GM12874 (cell line): Measurements from ENCODE around the gene PIK3C2B.

ENCODE experiments used
- CTCF ChIP-seq: IDR thresholded peaks from 2 replicates; pipeline ENCODE4 v1.5.1; 2011; ENCODE audit warnings: low read depth, mild to moderate bottlenecking, control low read depth, low read length, moderate library complexity; ENCODE audit not compliant: insufficient read depth

PIK3C2B gene

DNA sequence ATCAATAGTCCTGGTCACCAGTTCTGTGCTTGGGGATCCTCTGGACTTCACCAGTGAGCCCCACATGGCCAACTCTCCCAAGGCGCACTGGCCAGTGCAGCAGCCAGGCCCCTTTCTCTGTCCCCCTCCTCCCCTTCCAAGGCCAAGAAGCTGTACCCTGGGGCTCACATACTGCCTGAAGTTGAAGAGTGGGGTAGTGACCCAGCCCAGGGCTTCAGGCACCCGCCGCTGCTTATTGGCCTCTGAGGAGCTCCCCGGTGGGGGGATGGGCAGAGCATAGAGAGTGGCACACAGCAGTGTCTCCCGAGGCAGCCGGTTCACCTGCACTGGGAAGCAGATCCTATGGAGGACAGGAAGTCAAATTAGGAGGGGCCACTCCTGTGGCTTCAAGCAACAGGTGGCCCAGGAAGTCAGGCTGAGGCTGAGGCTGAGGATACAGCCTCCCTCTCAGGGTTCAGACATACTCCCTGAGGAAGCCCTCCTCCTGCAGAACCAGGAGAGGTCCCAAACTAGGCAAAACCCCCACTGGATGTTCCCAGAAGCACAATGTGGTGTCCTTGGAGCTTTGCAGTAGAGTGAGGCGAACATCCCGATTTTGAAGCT lies 44.8 kb downstream of the PIK3C2B start:
- no peak for TF ChIP-seq CTCF

DNA sequence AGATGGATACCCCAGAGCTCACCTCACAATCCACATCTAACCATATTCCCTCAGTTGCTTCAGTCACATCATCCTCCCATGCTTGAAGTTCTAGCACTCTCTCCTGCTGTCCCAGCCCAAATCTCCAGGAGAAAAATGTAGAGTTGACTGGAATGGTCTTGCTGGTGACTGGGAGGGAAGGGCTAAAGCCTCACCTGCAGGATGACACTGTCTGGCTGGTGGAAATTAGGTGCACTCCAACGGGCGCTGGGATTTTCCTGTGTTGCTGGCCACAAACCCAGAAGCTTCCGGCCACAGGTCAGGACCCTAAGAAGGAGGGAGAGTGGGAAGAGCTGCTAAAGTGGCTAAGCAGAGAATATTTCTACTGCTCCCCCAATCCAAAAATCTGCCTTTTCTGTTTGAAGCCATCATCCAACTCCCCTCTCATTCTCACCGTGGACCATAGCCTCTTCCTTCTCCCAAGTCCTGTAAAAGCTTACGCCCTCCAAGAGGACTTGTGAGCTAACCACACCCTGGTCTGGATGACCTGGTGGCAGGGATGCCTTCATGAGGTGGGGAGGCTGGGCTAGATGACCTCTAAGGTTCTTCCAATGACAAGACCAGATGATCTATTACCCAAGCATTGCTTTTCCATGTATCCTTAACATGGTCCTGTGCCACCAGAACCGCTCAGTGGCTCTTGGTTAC lies 45.5 kb downstream of the PIK3C2B start:
- TF ChIP-seq CTCF = no peak

GRCh38 chr1:204448344-204448964 lies 46.2 kb downstream of the PIK3C2B start:
- TF ChIP-seq CTCF = no peak

DNA sequence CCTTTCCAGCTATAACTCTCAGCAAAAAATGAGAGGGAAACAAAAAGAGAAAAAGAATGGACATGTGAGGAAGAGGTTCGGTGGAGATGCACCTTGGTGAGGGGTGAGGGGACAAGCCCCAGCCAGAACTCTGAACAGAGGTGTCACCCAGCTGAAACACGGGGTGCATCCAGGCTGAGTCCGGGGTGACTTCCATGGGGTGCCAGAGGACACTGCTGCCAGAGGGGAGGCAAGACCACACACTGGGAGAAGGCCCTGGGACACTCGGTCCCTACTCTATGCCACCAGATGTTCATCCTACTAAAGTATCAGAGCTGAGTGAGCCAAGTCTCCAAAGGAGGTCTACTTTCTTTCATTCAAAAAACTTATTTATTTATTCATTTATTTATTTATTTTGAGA lies 46.9 kb downstream of the PIK3C2B start:
- no peak for TF ChIP-seq CTCF

DNA sequence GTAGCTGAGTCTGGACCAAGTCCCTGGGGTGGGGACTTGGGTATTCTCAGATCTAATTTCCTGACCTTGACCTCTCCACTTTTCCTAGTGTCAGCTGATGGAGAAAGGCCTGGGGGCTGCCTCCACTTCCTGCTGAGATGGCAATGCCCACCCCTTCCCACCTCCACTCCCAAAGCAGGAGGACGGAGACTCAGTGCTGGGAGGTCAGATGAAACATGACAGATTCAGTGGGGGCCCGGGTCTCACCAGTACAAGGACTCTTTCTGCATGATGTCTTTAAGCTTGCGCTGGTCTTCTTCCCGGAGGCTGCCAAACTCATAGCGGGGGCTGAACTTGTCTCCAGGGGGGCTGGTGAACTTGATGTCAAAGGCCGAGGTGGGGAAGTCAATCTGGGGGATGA lies 47.4 kb downstream of the PIK3C2B start:
- no peak for TF ChIP-seq CTCF

DNA sequence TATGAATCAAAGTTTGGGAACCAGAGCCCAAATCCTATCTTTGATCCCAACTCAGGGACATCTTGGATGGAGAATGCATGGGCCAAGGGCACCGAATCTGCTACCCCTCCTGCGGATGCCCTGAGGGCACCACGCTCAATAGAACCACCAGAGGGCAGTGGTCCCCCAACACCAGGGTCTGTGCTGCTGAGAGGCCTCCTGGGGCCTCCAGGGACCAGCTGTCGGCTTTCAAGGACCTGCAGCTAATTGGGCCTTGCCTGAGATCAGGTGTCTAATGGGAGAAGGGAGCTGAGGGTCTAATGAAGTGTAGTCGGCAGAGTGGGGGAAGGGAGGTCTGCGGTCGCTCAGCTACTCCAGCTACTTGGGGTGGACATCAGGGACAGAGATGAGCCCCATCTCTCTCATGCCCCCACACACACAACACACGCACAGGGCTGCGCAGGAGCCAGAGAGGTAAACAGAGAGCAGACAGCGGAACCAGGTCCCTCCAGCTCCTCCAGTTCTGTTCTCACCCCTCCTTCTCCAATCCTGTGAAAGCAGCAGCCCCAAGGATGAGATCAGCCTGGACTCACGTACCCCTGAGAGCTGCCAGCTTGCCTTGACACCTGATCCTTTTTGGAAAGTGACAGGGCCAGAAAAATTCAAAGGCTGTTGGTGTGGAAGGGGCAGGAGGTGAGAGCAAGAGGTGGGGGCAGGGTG lies 48.0 kb downstream of the PIK3C2B start:
- TF ChIP-seq CTCF = peak; percentile 91

- TF ChIP-seq CTCF = peak; percentile 81
Measured at GRCh38 chr1:204445860-204446412, 48.7 kb downstream of the PIK3C2B start.
